Loucy (cell line): Measurements from ENCODE around the gene GNAQ.

Source experiments
- H2AFZ ChIP-seq: fragments of 200-600 bp; sonication (generic); 2 replicates; pipeline ENCODE4 v1.6.0; 2016; ENCODE audit warnings: antibody characterized with exemption, mild to moderate bottlenecking, low read length, moderate library complexity
- H3F3A ChIP-seq: fragments of 200-600 bp; 2 replicates; pipeline ENCODE4 v1.6.0; 2016; ENCODE audit warnings: antibody characterized with exemption, low read depth, mild to moderate bottlenecking
- H3K27me3 ChIP-seq: fragments of 200-600 bp; sonication (generic); 2 replicates; pipeline ENCODE4 v1.6.1; 2014; ENCODE audit warnings: low read length, mild to moderate bottlenecking; ENCODE audit not compliant: insufficient read depth, poor library complexity, severe bottlenecking
- H3K36me3 ChIP-seq: fragments of 200-600 bp; sonication (generic); 2 replicates; pipeline ENCODE4 v1.6.1; 2016; ENCODE audit warnings: low read length; ENCODE audit not compliant: insufficient read depth
- H3K4me1 ChIP-seq: fragments of 200-600 bp; sonication (generic); 2 replicates; pipeline ENCODE4 v1.5.1; 2014; ENCODE audit warnings: low read length, mild to moderate bottlenecking; ENCODE audit not compliant: insufficient read depth, poor library complexity, severe bottlenecking
- H3K4me2 ChIP-seq: fragments of 200-600 bp; sonication (generic); 2 replicates; pipeline ENCODE4 v1.6.0; 2014; ENCODE audit warnings: antibody characterized with exemption, low read length, low read depth, mild to moderate bottlenecking; ENCODE audit not compliant: poor library complexity, severe bottlenecking
- H3K4me3 ChIP-seq: fragments of 200-600 bp; sonication (generic); 2 replicates; pipeline ENCODE4 v1.5.1; 2014; ENCODE audit warnings: low read length, mild to moderate bottlenecking, mixed read lengths; ENCODE audit not compliant: poor library complexity, severe bottlenecking
- H3K79me2 ChIP-seq: fragments of 200-600 bp; sonication (generic); 2 replicates; pipeline ENCODE4 v1.6.1; 2014; ENCODE audit warnings: low read length; ENCODE audit not compliant: insufficient read depth
- H3K9ac ChIP-seq: fragments of 200-600 bp; sonication (generic); 2 replicates; pipeline ENCODE4 v1.6.0; 2014; ENCODE audit warnings: mild to moderate bottlenecking, low read depth, low read length, moderate library complexity; ENCODE audit not compliant: poor library complexity, severe bottlenecking
- H3K9me2 ChIP-seq: fragments of 200-600 bp; sonication (generic); replicated peaks from 2 replicates; pipeline ENCODE4 v1.6.1; 2016; ENCODE audit warnings: low read depth, low read length, mixed read lengths
- H3K9me3 ChIP-seq: fragments of 200-600 bp; sonication (generic); 2 replicates; pipeline ENCODE4 v1.6.1; 2014; ENCODE audit warnings: mild to moderate bottlenecking, antibody characterized with exemption, low read length, low read depth; ENCODE audit not compliant: insufficient read depth
- H4K20me1 ChIP-seq: fragments of 200-600 bp; sonication (generic); 2 replicates; pipeline ENCODE4 v1.6.0; 2014; ENCODE audit warnings: antibody characterized with exemption, low read length, mild to moderate bottlenecking; ENCODE audit not compliant: insufficient read depth, poor library complexity, severe bottlenecking
- CTCF ChIP-seq: fragments of 200-600 bp; sonication (generic); conservative IDR thresholded peaks from 2 replicates; pipeline ENCODE4 v1.5.1; 2014; ENCODE audit warnings: mild to moderate bottlenecking, antibody characterized with exemption, low read length
- EZH2phosphoT487 ChIP-seq: fragments of 200-600 bp; IDR thresholded peaks from 2 replicates; pipeline ENCODE4 v1.6.1; 2018; ENCODE audit warnings: antibody characterized with exemption, mild to moderate bottlenecking, moderate library complexity, borderline replicate concordance

Gene GNAQ

GRCh38 chr9:77978086-77978781 lies 53.4 kb downstream of the GNAQ start:
- no peaks in the 10 kb centered on the region for H3K27me3 ChIP-seq
- H3F3A ChIP-seq, result 0 out of 2 replicates have a peak, but pooled peaks cover 3% of the 10 kb centered on the region
- peaks cover 8% of the 10 kb centered on the region; the same call in 1 of the 2 replicates for H3K36me3 ChIP-seq
- peak overlapping the region; percentile 43 for H3K9ac ChIP-seq
- no peak overlapping the region for H2AFZ ChIP-seq
- peak overlapping the region; percentile 32 for H3K4me3 ChIP-seq
- TF ChIP-seq CTCF (no peak), EZH2phosphoT487 (no peak)
- peaks cover 78% of the 10 kb centered on the region for H4K20me1 ChIP-seq
- no peaks in the 10 kb centered on the region for H3K9me3 ChIP-seq
- H3K9me2 ChIP-seq, result no peaks in the 10 kb centered on the region
- peaks cover 88% of the 10 kb centered on the region for H3K4me1 ChIP-seq
- peak overlapping the region; percentile 65 for H3K4me2 ChIP-seq
- peaks cover 100% of the 10 kb centered on the region for H3K79me2 ChIP-seq

- Histone ChIP-seq H3K4me2 (peak overlapping the region; percentile 65), H3K9me3 (no peaks in the 10 kb centered on the region), H3K4me1 (peaks cover 78% of the 10 kb centered on the region), H3F3A (0 out of 2 replicates have a peak, but pooled peaks cover 3% of the 10 kb centered on the region), H3K36me3 (peaks cover 5% of the 10 kb centered on the region; the same call in 1 of the 2 replicates), H3K4me3 (peak overlapping the region; percentile 32), H3K27me3 (no peaks in the 10 kb centered on the region), H3K79me2 (peaks cover 100% of the 10 kb centered on the region), H4K20me1 (peaks cover 78% of the 10 kb centered on the region), H2AFZ (no peak overlapping the region), H3K9ac (peak overlapping the region; percentile 43), H3K9me2 (no peaks in the 10 kb centered on the region)
- TF ChIP-seq EZH2phosphoT487, result no peak
- peak; percentile 79 for TF ChIP-seq CTCF
Measured at GRCh38 chr9:77977210-77977611, 54.4 kb downstream of the GNAQ start.

GRCh38 chr9:77975806-77976205 lies 55.8 kb downstream of the GNAQ start:
- Histone ChIP-seq H2AFZ (no peak overlapping the region), H3K79me2 (peaks cover 100% of the 10 kb centered on the region), H3K9ac (no peak overlapping the region), H3K4me2 (no peak overlapping the region), H3K4me3 (no peak overlapping the region), H3K9me2 (no peaks in the 10 kb centered on the region), H3F3A (0 out of 2 replicates have a peak, but pooled peaks cover 3% of the 10 kb centered on the region), H3K36me3 (peaks cover 10% of the 10 kb centered on the region; the same call in 1 of the 2 replicates), H3K4me1 (peaks cover 64% of the 10 kb centered on the region), H4K20me1 (peaks cover 66% of the 10 kb centered on the region), H3K27me3 (no peaks in the 10 kb centered on the region), H3K9me3 (no peaks in the 10 kb centered on the region)
- no peak for TF ChIP-seq EZH2phosphoT487
- TF ChIP-seq CTCF, result no peak
